ENCODE results near the gene ZNF598.

Gene ZNF598

DNA sequence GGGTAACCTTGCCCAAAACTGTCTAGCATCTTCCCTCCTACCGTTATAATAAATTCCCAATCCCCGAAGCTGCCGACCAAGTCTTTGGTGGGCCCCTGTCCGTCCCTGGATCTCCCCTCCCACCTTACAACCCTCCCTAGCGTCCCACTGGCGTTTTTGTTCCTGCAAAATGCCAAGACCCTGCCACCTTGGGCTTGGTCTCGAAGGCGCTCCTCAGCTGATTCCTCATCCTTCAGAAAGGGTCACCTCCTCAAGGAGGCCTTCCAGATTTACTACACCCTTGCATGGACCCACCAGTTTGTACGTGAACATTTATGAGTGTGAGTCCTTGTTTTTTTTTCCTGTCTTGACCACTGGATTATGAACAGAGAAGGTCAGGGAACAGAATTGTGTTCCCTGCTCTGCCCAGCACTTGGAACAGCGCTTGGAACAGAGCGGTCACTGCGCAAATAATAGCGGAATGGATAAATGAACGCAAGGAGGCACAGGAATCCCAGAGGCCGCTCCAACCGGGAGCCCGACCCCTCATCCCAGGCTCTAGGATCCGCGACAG lies 26.6 kb downstream of the ZNF598 start:
- TF ChIP-seq, protein P1, sequence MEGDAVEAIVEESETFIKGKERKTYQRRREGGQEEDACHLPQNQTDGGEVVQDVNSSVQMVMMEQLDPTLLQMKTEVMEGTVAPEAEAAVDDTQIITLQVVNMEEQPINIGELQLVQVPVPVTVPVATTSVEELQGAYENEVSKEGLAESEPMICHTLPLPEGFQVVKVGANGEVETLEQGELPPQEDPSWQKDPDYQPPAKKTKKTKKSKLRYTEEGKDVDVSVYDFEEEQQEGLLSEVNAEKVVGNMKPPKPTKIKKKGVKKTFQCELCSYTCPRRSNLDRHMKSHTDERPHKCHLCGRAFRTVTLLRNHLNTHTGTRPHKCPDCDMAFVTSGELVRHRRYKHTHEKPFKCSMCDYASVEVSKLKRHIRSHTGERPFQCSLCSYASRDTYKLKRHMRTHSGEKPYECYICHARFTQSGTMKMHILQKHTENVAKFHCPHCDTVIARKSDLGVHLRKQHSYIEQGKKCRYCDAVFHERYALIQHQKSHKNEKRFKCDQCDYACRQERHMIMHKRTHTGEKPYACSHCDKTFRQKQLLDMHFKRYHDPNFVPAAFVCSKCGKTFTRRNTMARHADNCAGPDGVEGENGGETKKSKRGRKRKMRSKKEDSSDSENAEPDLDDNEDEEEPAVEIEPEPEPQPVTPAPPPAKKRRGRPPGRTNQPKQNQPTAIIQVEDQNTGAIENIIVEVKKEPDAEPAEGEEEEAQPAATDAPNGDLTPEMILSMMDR (IDR thresholded peaks at IDR 0.05; ENCODE audit: low read depth, low read length), result no peak; the same call in 1 of the 2 replicates
- Histone ChIP-seq H3K9me3 (ENCODE audit: severe bottlenecking) (no peaks in the 10 kb centered on the region), H3K27me3 (ENCODE audit: insufficient read depth, low read depth, severe bottlenecking) (no peaks in the 10 kb centered on the region), H3K4me3 (ENCODE audit: low read depth, low read length) (peak overlapping the region; percentile 60), H3K27ac (peak overlapping the region; percentile 91), H3K36me3 (peaks cover 43% of the 10 kb centered on the region)
- DNase-seq, result no peak

DNA sequence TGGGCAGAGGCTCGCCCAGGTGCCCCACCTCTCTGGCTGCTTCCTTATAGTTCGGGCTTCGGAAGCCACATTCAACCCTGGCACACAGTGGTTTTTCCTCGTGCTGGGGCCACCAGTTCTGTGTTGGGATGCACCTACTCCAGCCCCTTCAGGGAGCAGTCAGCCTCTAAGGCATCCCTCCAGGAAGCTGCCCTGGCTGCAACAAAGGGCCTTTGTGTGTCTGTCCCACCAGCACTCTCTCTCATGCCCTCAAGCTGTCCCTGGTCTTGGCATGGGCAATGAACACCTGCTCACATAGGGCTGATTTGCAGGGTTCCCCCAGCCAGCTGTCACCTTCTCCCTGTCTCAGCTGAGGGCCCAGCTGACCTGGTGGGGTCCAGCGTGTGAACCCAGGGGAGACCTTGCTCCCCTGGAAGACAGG lies 27.6 kb downstream of the ZNF598 start:
- DNase-seq, result peak; percentile 57
- Histone ChIP-seq H3K27me3 (ENCODE audit: insufficient read depth, low read depth, severe bottlenecking) (no peaks in the 10 kb centered on the region), H3K36me3 (peaks cover 49% of the 10 kb centered on the region), H3K4me3 (ENCODE audit: low read depth, low read length) (no peak overlapping the region), H3K9me3 (ENCODE audit: severe bottlenecking) (no peaks in the 10 kb centered on the region), H3K27ac (peak overlapping the region; percentile 91)
- TF ChIP-seq, protein P1 (IDR thresholded peaks at IDR 0.05; ENCODE audit: low read depth, low read length), result no peak

DNA sequence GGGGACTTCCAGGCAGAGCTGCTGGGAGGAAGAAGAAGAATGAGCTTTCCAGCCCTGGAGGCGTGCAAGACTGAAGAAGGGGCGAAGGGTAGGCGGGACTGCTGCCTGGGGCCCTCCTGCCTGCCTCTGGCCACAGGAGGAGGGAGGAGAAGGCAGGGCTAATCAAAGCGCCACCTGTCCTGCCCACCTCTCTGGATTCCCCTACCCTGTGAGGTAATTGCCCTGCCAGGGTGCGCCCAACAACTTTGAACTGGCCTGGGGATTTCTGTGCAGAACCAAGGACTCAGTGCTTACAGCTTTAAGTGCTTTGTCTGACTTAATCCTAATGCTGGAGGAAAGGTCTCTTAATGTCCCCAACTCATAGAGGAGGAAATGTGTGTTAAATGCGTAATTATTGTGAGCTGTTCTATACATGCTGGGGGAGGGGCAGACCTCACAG lies 28.2 kb downstream of the ZNF598 start, which contains the start of gene NOXO1:
Gene NOXO1, minus strand, starts transcription at position 72 of the 439 bp plus-strand sequence. CDS start 290 bp downstream, outside the sequence.
- TF ChIP-seq, protein P1 (IDR thresholded peaks at IDR 0.05; ENCODE audit: low read depth, low read length), result no peak
- Histone ChIP-seq H3K27me3 (ENCODE audit: insufficient read depth, low read depth, severe bottlenecking) (no peaks in the 10 kb centered on the region), H3K4me3 (ENCODE audit: low read depth, low read length) (peak within 1 kb of the TSS; percentile 9; the same call in 1 of the 2 replicates), H3K36me3 (peaks cover 49% of the 10 kb centered on the region), H3K27ac (peak within 1 kb of the TSS; percentile 91), H3K9me3 (ENCODE audit: severe bottlenecking) (no peaks in the 10 kb centered on the region)
- peak; percentile 69 for DNase-seq

DNA sequence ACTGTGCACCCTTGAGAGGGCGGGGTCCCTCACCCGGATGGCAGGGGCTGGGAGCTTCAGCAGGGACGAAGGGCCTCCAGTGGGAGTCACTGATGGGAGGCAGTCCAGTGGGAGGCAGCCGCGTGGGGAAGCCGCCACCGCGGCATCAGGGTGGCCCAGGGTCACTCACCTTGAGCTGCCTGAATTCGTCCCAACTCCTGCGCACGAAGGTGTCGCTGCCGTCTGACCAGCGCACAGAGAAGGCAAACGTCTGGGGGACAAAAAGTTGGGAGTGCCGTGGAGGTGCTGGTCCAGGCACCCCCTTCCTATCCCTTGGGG lies 28.9 kb downstream of the ZNF598 start:
- Histone ChIP-seq H3K27ac (peak overlapping the region; percentile 91), H3K4me3 (ENCODE audit: low read depth, low read length) (no peak overlapping the region), H3K27me3 (ENCODE audit: insufficient read depth, low read depth, severe bottlenecking) (no peaks in the 10 kb centered on the region), H3K36me3 (peaks cover 49% of the 10 kb centered on the region), H3K9me3 (ENCODE audit: severe bottlenecking) (no peaks in the 10 kb centered on the region)
- TF ChIP-seq, protein P1 (IDR thresholded peaks at IDR 0.05; ENCODE audit: low read depth, low read length), result no peak
- no peak for DNase-seq

DNA sequence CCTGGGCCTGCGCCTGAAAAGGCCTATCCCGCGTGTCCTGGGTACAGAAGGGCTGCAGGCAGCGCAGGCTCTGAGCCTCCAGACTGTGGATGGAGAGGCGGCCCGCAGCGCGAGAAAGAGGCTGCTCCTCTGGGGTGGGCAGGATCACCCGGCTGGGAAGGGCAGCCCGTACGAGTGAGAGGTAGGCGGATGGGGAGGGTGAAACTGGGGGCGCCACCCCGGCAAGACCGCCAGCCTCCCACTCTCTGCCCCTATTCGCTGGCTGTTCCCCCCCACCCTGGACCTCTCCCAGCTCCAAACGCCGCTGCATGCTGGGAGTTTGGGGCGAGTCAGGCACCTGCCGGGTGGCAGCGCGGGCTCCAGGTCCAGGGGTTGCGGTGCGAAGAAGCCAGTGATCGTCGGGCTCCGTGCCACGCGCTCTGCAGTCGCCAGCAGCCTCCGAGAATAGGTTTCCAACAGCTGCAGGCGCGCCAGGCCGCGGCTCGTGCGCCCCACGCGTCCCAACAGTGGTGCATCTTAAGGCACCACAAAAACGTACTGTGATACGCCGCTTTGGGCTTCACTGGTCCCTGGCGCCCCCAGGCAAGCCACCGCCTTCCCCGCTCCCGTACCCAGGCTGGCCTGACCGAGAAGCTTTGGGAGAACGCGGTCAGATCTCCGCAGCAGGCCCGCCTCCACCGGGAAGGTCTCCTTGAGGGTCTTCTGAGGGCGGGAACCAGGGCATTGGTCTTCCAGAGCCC lies 29.4 kb downstream of the ZNF598 start:
- Histone ChIP-seq H3K9me3 (ENCODE audit: severe bottlenecking) (no peaks in the 10 kb centered on the region), H3K4me3 (ENCODE audit: low read depth, low read length) (no peak overlapping the region), H3K36me3 (peaks cover 49% of the 10 kb centered on the region), H3K27ac (peak overlapping the region; percentile 91), H3K27me3 (ENCODE audit: insufficient read depth, low read depth, severe bottlenecking) (no peaks in the 10 kb centered on the region)
- TF ChIP-seq, protein P1 (IDR thresholded peaks at IDR 0.05; ENCODE audit: low read depth, low read length), result no peak
- DNase-seq, result no peak
